GM18499 (cell line): ENCODE measurements around the gene SFTPA1.
"Not testable (repeated sequence)": the region's sequence is repeated elsewhere in the genome, so short reads cannot be mapped to it uniquely, and the experiment has no call there.

Experiments used
- ATAC-seq: cut with Tn5 transposase; IDR thresholded peaks from one replicate; pipeline ENCODE4 v1.9.1; 2021; ENCODE audit warnings: moderate number of reproducible peaks; ENCODE audit not compliant: insufficient read depth, unreplicated experiment

The SFTPA1 gene

DNA sequence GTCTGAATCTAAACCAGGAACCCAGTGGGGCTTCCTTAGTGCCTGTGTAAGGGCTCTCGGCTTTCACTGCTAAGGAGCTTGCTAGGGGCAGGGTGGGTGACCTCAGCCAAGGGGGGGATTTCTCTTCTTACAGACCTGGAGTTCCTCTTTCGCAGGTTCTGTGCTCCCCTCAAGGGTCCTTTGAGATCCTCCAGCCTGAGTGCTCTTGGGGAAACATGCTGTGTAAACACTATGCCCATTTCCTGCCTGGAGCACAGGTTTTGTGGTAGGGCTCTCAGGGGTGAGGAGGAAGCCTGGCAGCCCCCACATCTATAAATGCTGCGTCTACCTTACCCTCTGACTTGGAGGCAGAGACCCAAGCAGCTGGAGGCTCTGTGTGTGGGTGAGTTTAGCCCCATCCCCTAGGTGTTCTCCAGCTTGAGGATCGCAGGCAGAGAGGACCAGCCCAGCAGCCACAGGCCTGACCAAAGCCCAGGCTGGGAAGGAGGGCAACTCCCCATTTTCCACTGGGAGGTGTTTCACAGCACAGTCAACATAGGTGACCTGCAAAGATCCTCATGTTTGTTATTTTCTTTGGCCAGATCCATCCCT, at the start of gene SFTPA1:
SFTPA1 (plus strand) TSS at position 339 of the 591 bp plus-strand sequence. CDS start 887 bp downstream, outside the sequence.
- ATAC-seq: no peak

DNA sequence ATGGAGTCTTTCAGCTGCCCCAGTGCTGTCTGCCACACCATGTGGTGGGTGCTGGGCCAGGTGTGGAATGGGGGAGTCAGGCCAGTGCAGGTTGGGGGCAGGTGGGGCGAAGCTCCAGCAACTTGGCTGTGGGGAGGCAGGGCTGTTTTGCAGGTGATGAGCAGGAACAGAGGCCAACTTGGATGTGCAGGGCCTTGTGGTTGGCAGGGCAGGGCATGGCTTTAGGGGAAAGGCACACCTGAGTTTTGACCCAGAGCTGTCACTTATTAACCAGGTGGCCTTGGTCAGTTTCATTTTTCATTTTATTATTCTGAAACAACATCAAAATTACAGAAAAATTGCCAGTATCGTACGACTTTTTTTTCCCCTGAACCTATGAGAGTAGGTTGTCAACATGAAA, 49.5 kb upstream of the SFTPA1 start:
- no peak for ATAC-seq

DNA sequence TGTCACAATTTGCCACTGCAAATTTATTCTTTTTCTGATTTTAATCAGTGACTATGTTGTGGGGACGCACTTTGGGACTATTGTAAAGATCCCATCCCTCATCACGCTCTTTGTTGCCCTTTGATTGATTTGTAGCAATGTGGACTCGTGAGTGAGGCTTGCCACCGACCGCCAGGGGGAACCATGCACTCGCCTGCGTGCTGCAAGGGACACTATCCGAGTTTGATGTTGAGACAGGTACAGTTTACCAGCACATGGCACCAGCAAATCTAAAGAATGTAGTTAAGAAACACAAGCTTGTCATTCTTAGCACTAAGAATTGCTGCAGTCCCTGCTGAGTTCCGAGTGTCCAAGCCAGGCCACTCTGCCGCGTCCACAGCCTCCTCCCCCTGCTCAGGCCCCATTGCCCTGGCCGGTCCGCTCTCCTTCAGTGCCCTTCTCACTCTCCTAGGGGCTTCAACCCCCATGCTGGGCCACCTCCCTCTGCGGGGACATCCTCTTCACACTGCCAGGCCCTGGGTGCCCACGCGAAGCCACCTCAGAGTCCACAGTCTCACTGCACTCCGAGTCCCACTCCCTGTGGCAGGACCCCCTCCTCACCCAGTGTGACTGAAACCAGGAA, 48.5 kb upstream of the SFTPA1 start:
- no peak for ATAC-seq

DNA sequence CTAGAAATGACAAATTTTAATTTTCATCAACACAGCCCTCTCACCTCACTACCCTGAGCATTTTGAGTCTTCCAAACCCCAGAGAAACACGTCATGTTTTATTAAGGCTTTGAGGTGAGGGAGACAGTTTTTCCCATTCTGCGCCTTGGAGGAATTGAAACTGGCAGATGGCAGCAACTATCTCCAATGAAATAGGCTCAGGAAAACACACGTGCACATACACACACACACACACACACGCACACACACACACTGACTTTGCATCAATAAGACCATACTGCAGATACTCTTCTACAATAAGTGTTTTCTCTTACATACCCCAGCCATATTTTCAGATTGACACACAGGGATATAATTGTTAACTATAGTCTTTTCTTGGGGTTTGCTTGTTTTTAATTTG, 47.3 kb upstream of the SFTPA1 start:
- no peak for ATAC-seq

DNA sequence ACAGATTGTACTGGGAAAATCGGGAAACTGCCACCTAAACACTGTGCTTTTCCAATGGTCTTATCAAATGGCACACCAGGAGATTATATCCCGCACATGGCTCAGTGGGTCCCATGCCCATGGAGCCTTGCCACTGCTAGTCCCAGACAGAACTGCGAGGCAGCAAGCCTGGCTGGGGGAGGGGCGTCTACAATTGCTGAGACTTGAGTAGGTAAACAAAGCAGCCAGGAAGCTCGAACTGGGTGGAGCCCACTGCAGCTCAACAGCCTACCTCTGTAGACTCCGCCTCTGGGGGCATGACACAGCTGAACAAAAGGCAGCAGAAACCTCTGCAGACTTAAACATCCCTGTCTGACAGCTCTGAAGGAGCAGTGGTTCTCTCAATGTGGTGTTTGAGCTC, 40.1 kb upstream of the SFTPA1 start:
- not testable (repeated sequence) for ATAC-seq

DNA sequence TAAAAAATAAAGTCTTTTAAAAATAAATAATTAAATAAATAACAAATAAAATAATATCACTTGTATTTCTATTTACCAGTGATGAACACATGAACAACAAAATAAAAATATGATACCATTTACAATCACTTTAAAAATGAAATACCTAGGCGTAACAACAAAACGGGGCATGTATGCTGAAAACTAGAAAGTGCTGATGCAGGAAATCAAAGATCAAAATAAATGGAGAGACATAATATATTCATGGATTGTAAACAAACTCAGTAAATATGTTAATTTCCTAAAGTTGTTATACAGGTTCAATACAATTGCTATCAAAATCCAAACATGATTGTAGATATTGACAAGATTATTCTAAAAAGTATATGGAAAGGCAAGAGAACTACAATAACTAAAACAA, 31.4 kb upstream of the SFTPA1 start:
- ATAC-seq: no peak

DNA sequence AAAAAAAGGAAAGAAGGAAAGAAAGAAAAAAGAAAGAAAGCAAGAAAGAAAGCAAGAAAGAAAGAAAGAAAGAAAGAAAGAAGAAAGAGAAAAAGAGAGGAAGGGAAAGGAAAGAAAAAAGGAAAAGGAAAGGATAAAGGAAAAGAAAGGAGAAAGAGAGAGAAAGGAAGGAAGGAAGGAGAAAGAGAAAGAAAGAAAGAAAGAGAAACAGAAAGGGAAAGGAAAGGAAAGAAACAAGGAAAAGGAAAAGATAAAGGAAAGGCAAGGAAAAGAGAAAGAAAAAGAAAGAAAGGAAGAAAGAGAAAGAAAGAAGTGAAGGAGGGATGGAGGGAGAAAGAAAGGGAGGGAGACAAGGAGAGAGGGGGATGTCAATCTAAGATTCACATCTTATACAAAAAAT, 29.7 kb upstream of the SFTPA1 start:
- ATAC-seq: no peak

DNA sequence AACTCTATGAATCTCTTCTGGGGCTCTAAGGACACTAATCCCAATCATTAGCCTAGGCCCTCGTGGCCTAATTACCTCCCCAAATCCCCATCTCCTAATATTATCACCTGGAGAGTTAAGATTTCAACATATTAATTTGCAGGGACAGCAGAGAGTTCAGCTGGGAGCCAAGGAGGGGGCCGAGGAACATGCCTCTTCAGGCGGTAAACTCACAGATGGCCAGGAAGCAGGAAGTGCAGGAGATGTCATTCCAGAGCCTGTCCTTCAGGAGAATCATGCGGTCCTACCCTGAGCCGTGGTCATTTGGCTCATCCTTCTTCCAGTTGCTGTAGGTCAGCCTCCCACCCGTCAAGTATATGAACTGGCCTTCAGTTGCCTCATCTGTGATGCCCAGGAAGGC, 28.6 kb upstream of the SFTPA1 start:
- no peak for ATAC-seq

DNA sequence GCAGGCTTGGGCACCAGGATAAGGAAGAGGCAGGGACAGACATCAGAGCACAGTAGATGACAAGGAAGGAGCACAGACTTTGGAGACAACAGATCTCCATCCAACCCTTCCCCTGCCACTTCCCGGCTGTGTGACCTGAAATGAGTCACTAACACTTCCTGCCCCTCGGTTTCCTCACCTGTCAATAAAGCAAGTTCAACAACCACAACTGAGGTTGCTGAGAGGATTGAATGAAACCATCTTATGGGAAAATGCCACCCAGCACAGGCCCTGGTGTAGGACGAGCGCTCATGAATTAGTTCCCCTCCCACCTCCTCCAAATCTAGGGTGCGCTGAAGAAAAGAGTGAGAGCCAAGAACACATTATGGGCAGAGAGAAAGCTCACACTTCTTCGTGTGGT, 27.8 kb upstream of the SFTPA1 start:
- not testable (repeated sequence) for ATAC-seq

DNA sequence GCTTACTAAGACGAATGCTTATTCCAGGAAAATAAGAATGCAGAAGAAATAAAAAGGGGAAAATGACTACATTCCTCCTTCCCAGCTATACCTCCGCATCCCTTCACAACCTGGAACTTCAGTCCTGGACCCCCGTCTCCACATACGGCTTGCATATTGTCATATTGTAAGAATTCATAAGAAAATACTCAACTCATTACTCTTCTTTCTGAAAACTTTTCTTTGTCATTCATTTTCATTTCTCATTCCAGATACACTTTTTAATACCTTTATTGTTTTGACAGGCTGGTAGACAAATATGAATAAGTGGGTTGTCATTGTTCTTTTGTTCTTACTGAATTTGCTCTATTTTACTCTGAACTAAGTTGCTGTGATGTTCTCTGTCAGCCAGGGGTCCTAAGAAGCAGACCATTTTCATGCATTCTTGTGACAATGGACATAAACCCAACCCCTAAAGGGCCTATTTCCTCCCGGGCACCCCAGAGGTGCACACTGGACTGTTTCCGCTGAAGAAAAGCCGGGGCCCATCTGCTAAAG, 27.2 kb upstream of the SFTPA1 start:
- no peak for ATAC-seq

DNA sequence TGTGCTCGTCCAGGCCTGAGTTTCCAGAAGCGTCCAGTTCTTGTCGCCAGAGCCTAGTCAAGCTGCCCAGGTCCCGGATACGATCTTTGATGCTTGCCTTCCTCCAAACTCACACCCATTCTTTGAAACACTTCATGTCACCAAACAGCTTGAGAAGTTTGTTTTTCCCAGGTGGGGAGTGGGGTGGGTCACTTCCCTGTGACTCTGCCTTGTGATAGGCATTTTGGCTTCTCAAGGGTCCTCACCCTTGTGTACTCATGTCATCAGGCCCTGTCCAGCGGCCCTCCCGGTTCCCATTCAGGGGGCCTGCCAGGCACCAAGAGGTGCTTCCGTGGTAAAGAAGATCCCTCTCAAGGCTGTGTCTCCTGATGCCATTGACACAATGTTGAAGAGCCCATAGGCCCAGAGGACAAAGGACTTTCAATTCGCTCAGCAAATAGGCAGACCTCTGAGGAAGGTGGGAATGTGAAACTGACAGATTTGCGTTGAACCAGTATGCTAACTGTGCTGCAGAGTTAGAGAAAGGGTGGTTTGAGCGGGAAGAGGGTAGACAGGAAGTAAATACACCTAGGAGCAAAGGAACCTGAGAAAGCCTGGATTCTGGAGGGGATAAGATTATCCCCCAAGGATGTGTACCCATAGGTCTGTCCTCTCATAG, 24.7 kb upstream of the SFTPA1 start:
- no peak for ATAC-seq

DNA sequence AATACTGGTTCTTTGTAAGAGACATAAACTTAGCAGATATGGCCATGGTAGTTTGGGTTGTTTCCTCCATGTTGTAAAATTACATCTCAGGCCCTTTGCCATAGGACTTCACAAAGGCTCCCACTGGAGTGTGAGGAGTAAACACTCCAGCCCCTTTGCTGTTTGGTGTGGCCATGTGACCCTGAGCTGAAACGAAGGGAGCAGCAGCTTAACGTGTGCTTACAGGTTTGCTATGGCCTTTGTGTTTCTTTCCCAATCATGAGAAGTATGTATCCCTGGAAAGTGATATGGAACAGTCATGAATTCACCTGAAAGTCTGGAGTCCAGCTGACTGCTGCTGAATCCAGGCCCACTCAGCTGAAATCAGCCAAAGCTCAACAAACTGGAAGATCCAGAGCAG, 23.8 kb upstream of the SFTPA1 start:
- ATAC-seq: no peak

DNA sequence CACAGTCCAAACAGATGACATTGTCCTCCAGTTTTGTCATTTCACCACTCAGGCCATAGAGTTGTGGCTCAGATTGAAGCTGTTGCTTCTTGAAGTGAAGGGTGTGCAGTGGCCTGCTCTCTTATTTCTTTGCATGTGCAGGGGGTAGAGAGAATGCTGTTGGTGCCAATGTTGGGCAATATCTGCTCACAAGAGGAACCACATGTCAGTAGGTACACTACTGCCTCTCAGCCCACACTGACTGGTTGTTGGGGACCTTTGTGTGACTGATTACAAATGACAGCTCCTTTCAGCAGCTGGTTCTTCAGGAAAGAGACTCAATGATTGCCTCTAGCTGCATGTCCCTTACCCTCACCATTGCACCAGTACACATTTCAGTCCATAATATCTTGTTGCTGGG, 21.9 kb upstream of the SFTPA1 start:
- ATAC-seq: no peak

DNA sequence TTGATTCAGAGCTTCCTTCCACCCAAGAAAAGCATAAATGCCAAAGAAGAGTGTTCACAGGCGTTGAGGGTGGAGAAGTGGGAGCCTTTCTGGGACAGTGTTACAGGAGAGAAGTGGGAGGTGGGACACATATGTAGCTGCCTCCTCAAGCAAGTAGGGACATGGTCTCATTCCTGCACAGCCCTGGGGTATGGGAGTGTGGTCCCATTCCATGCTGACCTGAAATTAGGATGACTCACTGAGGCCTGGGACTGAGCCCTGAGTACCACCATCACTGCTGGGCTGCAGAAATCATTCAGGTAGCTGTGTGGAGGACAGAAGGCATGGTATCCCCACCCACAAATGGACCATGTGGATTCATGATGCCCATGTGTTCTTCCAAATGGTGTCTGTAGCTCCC, 17.4 kb upstream of the SFTPA1 start:
- ATAC-seq: no peak

DNA sequence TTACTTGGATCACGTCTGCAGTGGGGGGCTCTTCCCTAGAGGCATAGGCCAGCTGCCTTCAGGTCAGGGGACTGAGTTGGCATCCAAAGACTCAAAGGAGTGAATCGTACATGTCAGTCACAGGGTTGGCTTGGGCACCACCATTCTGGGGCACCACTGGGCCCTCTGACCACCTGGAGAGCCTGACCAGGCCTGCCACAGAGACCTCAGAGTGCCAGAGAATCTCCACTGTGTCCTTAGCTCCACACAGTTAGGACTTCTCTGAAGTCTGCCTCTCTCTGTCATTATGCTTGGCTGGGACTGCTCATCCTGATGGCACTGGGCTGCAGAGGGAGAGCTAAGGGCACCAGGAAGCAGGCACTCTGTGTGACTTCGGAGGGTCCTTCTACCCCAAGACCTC, 16.2 kb upstream of the SFTPA1 start:
- not testable (repeated sequence) for ATAC-seq

DNA sequence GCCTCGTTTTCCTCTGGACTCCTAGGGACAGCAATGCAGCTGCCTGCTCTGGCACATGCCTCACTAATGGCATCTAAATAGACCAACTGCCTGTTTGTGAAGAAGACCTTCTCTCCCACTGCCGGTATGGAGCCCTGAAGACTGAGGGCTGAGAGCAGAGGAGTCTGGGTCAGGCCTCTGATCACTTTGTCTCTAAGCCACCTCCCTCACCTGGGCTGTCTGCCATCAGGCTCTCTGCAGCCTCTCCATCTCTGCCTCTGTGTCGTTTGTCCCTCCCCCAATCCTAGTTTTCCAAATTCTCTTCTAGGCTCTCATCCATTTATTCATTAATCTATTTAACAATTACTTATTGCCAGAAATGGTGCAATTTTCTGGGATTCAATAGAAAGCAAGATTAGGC, 15.2 kb upstream of the SFTPA1 start:
- no peak for ATAC-seq

DNA sequence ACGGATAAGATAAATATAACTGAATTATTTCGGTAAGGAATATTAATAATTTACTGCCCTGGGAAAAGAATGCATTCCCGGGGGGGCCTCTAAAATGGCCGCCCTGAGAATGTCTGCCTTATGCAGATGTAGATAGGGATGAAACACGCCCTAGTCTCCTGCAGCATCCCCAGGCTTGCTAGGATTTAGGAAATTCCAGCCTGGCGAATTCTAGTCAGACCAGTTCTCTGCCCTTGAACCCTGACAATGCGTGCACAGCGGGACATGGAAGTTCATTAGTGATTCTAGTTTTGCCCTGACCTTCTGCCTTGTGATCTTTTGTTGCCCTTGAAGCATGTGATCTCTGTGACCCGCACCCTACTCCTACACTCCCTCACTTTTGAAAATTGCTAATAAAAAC, 11.1 kb upstream of the SFTPA1 start:
- not testable (repeated sequence) for ATAC-seq

DNA sequence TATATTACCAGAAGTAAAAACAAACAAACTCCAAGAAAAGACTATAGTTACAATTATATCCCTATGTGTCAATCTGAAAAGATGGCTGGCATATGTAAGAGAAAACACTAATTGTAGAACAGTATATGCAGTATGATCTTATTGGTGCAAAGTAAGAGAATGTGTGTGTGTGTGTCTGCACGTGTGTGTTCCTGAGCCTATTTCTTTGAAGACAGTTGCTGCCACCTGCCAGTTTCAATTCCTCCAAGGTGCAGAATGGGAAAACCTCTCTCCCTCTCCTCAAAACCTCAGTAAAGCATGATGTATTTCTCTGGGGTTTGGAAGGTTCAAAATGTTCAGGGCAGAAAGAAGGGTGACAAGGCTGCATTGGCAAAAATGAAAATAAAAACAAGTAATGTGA, 8.8 kb upstream of the SFTPA1 start:
- no peak for ATAC-seq

DNA sequence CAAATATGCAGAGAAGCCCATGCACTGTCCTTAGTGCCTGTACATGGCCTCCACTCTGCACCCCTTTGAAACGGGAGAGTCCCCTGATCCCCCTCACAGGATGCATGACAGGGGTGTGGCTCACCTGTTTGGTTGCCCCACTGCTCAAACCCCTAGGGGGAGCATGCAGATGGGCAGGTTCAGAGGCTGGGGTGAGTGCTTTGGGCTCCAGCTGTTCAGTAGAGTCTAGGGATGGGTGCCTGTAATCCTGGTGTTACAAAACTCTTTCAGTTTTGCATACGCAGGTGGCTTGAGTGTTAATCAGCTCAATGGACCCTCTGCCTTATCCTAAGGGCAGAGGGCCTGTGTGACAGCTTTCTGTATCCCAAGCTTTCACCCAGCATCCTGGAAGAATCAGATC, 7.8 kb upstream of the SFTPA1 start:
- no peak for ATAC-seq

DNA sequence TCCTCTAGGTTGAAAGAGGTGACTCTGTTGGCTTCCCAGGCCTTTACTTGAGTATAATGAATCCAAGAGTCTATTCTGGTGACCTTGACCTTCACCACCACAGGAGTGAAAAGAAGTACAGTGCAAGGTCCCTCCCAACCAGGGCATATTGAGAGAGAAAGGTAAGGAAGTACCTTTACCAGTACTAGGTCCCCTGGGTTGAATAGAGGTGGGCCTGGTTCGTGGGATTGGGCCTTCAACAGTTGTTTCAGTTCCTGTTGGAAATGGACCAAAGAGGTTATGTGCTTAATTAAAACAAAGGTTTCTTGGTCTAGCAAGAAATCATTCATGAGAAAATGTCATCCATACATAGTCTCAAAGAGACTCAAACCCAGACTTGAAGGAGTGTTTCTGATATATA, 6.4 kb upstream of the SFTPA1 start:
- no peak for ATAC-seq

DNA sequence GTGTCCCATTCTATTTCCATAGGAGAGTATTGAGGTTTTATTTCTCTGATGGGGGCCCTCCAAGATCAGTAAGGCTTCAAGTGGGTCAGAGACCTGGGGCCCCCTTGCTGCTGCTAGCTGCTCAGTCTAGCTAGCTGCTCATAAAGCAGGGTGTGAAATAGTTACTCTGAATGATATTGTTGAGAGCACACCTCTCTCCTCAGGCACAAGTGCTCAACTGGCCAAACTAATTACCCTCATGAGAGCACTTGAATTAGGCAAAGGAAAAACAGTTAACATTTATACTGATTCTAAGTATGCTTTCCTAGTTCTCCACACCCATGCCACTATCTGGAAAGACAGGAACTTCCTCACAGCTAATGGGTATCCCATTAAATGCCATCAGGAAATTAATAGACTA, 5.4 kb upstream of the SFTPA1 start:
- ATAC-seq: no peak
